GM12878 (cell line): ENCODE measurements around the gene SCD5. TPM values are rescaled to one million over a fixed set of nuclear protein-coding genes. Genes with fewer than 3 reads are reported as not detected.

Experiments
- ATAC-seq: fragments of 200-7000 bp; cut with Tn5 transposase; 3 replicates; pipeline ENCODE4 v1.9.1; 2020; ENCODE audit warnings: mild to moderate bottlenecking, moderate library complexity
- BruUV-seq: library from RNA; stranded (reverse); fragments of 400-500 nt; replicated peaks from 2 replicates; lab custom pipeline; 2021; lab: Mats Ljungman, UMichigan
- CTCF ChIA-PET: fragments of 300-600 bp; sonication (Branson Sonifier 250); formaldehyde crosslinking; extraction: SDS; loops from one replicate; lab custom pipeline; 2021; ENCODE audit warnings: inconsistent platforms; lab: Yijun Ruan, JAX
- POLR2A ChIA-PET: fragments of 350-600 bp; formaldehyde crosslinking; extraction: SDS; loops from one replicate; lab custom pipeline; 2021; ENCODE audit warnings: inconsistent platforms; lab: Charles Lee
- RAD21 ChIA-PET: fragments of 300-600 bp; sonication (Branson Sonifier 250); formaldehyde crosslinking; loops from one replicate; lab custom pipeline; 2023; ENCODE audit warnings: antibody characterized with exemption; ENCODE audit not compliant: unreplicated experiment; lab: Charles Lee
- SMC1A ChIA-PET: fragments of 300-600 bp; sonication (Branson Sonifier 250); formaldehyde crosslinking; loops from one replicate; lab custom pipeline; 2023; ENCODE audit not compliant: unreplicated experiment, uncharacterized antibody; lab: Charles Lee
- DNase-seq: peaks from one replicate; pipeline ENCODE4 v3.0.0-alpha.2; 2011; ENCODE audit warnings: low read depth, low spot score
- FAIRE-seq: peaks from 3 replicates; lab custom pipeline; 2011; peaks lifted over from hg19 to GRCh38; lab: Jason Lieb, UNC
- H2AFZ ChIP-seq: 2 replicates; pipeline ENCODE4 v1.6.0; 2011; ENCODE audit warnings: low read depth, low read length, control low read depth; ENCODE audit not compliant: control insufficient read depth
- H3K27ac ChIP-seq: 2 replicates; pipeline ENCODE4 v1.5.1; 2011; ENCODE audit warnings: control low read depth; ENCODE audit not compliant: control insufficient read depth, insufficient read depth
- H3K27me3 ChIP-seq, 2 experiments: replicated peaks in 1 of 2; 2 replicates each; pipeline versions ENCODE4 v1.6.0 to v1.6.1; 2011; ENCODE audit warnings: low read length in 1 of 2; ENCODE audit not compliant: control insufficient read depth in 2 of 2, insufficient read depth in 2 of 2
- H3K36me3 ChIP-seq, 2 experiments: 2 replicates each; pipeline ENCODE4 v1.5.1; 2011; ENCODE audit warnings: low read length in 1 of 2; ENCODE audit not compliant: control insufficient read depth in 2 of 2, insufficient read depth in 2 of 2
- H3K4me1 ChIP-seq: 2 replicates; pipeline ENCODE4 v1.6.1; 2011; ENCODE audit warnings: mild to moderate bottlenecking, low read length, moderate library complexity, mixed read lengths; ENCODE audit not compliant: control insufficient read depth, insufficient read depth
- H3K4me2 ChIP-seq: 2 replicates; pipeline ENCODE4 v1.6.0; 2011; ENCODE audit warnings: control low read depth; ENCODE audit not compliant: control insufficient read depth, insufficient read depth
- H3K4me3 ChIP-seq: fragments of 200-600 bp; sonication (generic); 2 replicates; pipeline ENCODE4 v1.5.1; 2016
- H3K79me2 ChIP-seq: 2 replicates; pipeline ENCODE4 v1.6.0; 2011; ENCODE audit warnings: low read length; ENCODE audit not compliant: control insufficient read depth, insufficient read depth
- H3K9ac ChIP-seq: 2 replicates; pipeline ENCODE4 v1.8.0; 2011; ENCODE audit warnings: low read length, control low read depth, mixed read lengths; ENCODE audit not compliant: control insufficient read depth, insufficient read depth
- H3K9me3 ChIP-seq: replicated peaks from 3 replicates; pipeline ENCODE4 v1.5.1; 2011; ENCODE audit warnings: mild to moderate bottlenecking, low read length; ENCODE audit not compliant: control insufficient read depth, insufficient read depth
- H4K20me1 ChIP-seq: 2 replicates; pipeline ENCODE4 v1.6.0; 2011; ENCODE audit not compliant: control insufficient read depth, insufficient read depth
- BCL11A ChIP-seq: IDR thresholded peaks from 2 replicates; pipeline ENCODE4 v1.6.1; 2011; ENCODE audit warnings: low read depth, low read length
- CBX5 ChIP-seq: sonication (generic); IDR thresholded peaks from 2 replicates; pipeline ENCODE4 v1.6.1; 2016; ENCODE audit warnings: low read depth, moderate library complexity, mild to moderate bottlenecking, inconsistent platforms
- HDAC2 ChIP-seq: fragments of 200-600 bp; sonication (generic); IDR thresholded peaks from 2 replicates; pipeline ENCODE4 v1.6.1; 2017
- IRF3 ChIP-seq: fragments of 450-650 bp; IDR thresholded peaks from 2 replicates; pipeline ENCODE4 v1.6.1; 2014; ENCODE audit warnings: mild to moderate bottlenecking
- NFIC ChIP-seq: IDR thresholded peaks from 2 replicates; pipeline ENCODE4 v1.6.1; 2012; ENCODE audit warnings: low read depth, mild to moderate bottlenecking, inconsistent platforms, low read length, moderate library complexity
- NFXL1 ChIP-seq: fragments of 450-650 bp; IDR thresholded peaks from 2 replicates; pipeline ENCODE4 v1.6.1; 2017; ENCODE audit warnings: antibody characterized with exemption, mild to moderate bottlenecking, borderline replicate concordance
- NR2C1 ChIP-seq: fragments of 450-650 bp; IDR thresholded peaks from 2 replicates; pipeline ENCODE4 v1.6.1; 2017; ENCODE audit warnings: antibody characterized with exemption, mild to moderate bottlenecking, moderate library complexity
- NRF1 ChIP-seq: conservative IDR thresholded peaks from 2 replicates; pipeline ENCODE4 v1.6.1; 2011; ENCODE audit warnings: mild to moderate bottlenecking, low read depth, low read length, improper control_type of control experiment
- POLR2A ChIP-seq: IDR thresholded peaks from 2 replicates; pipeline ENCODE4 v1.6.1; 2011; ENCODE audit warnings: low read depth, mild to moderate bottlenecking, low read length
- SIN3A ChIP-seq: IDR thresholded peaks from 2 replicates; pipeline ENCODE4 v1.6.1; 2012; ENCODE audit warnings: low read depth, low read length, improper control_type of control experiment
- SMAD5 ChIP-seq: IDR thresholded peaks from 2 replicates; pipeline ENCODE4 v1.6.1; 2016; ENCODE audit warnings: antibody characterized with exemption, low read depth
- TARDBP ChIP-seq: IDR thresholded peaks from 2 replicates; pipeline ENCODE4 v1.6.1; 2016; ENCODE audit warnings: borderline replicate concordance
- TBL1XR1 ChIP-seq: IDR thresholded peaks from 2 replicates; pipeline ENCODE4 v1.6.1; 2012; ENCODE audit warnings: low read depth, low read length, improper control_type of control experiment
- ZNF384 ChIP-seq: IDR thresholded peaks from 2 replicates; pipeline ENCODE4 v1.6.1; 2012; ENCODE audit warnings: low read depth, mild to moderate bottlenecking, low read length, improper control_type of control experiment, borderline replicate concordance
- ZNF592 ChIP-seq: fragments of 450-650 bp; IDR thresholded peaks from 2 replicates; pipeline ENCODE4 v1.6.1; 2017; ENCODE audit warnings: mild to moderate bottlenecking, moderate library complexity
- WGBS: methylation state at CpG from one replicate; pipeline ENCODE4 v1.1.6; 2016; ENCODE audit warnings: low lambda C conversion rate; ENCODE audit not compliant: insufficient replicate concordance, insufficient coverage; ENCODE audit errors: missing lambda C conversion rate; 5-methylcytosine and 5-hydroxymethylcytosine counted together
- in situ Hi-C: fragments of 300-500 bp; cut with MboI; formaldehyde crosslinking; loops from 9 replicates; pipeline ENCODE4 v1.14.3; 2018; ENCODE audit warnings: mixed read lengths
- intact Hi-C: fragments of 100-400 bp; cut with micrococcal nuclease; formaldehyde crosslinking; loops from one replicate; pipeline ENCODE4 v1.14.2; 2022; ENCODE audit not compliant: unreplicated experiment
- polyA plus RNA-seq, 11 experiments: library from polyadenylated mRNA; depleted of rRNA in 4 of 11; unstranded in 6 of 11; stranded (reverse) in 5 of 11; fragments of >200 nt; fragmentation: Nextera tagmentation in 4 of 11; fragmentation: Illumina TruSeq in 1 of 11; extraction: Ambion mirVana in 4 of 11; extraction: Trizol in 1 of 11; gene quantifications; 1 replicate in 1 of 11; 2 replicates in 10 of 11; pipeline versions ENCODE4 v1.2.1 to v1.2.3, GENCODE V29; 2011 to 2016; ENCODE audit warnings: inconsistent platforms in 2 of 11, missing spikeins in 2 of 11, low read depth in 1 of 11
- total RNA-seq, 4 experiments: library from RNA; depleted of rRNA in 3 of 4; stranded (reverse); fragments of >200 nt in 3 of 4; fragmentation: Illumina TruSeq in 1 of 4; extraction: Trizol in 1 of 4; gene quantifications; 2 replicates each; pipeline versions ENCODE4 v1.2.1 to v1.2.3, GENCODE V29; 2013 to 2021
- TF ChIP-seq, protein P1 (sequence below): fragments of 450-650 bp; formaldehyde crosslinking; IDR thresholded peaks from 2 replicates; pipeline ENCODE4 v1.4.0; 2020; ENCODE audit warnings: mild to moderate bottlenecking, moderate library complexity
- TF ChIP-seq, protein P2 (sequence below): fragments of 450-650 bp; IDR thresholded peaks from 2 replicates; pipeline ENCODE4 v1.6.1; 2017; ENCODE audit warnings: borderline replicate concordance

SCD5 gene
- total and polyA plus RNA-seq, 10 of the 15 experiments (the other 5 are each of a cell fraction or from before 2014, with no cell fraction given), result 2.4 to 15.0 (median 4.2) TPM

GRCh38 chr4:82775243-82775642 is 23.4 kb downstream of the SCD5 start:
- intact Hi-C loops, result no loop called here
- DNase-seq, result no peak
- in situ Hi-C loops, result no loop called here
- Histone ChIP-seq H3K27me3 (no peaks in the 10 kb centered on the region; a peak in 1 of 4 replicates), H4K20me1 (no peaks in the 10 kb centered on the region), H3K9ac (no peak overlapping the region), H2AFZ (no peak overlapping the region), H3K27ac (no peak overlapping the region), H3K79me2 (no peaks in the 10 kb centered on the region), H3K36me3 (no peaks in the 10 kb centered on the region), H3K4me1 (peaks cover 6% of the 10 kb centered on the region), H3K4me3 (no peak overlapping the region), H3K4me2 (no peak overlapping the region), H3K9me3 (no peaks in the 10 kb centered on the region)
- ChIA-PET CTCF (no interaction called here), SMC1A (interaction anchor here (1.1 kb wide), 1 partner anchor 16 kb away, joined by 3 read pairs; no protein-coding TSS in a partner anchor), POLR2A (no interaction called here), RAD21 (no interaction called here)
- BruUV-seq, result no TSS peak
- ATAC-seq, result no peak
- FAIRE-seq, result no peak
- 11% methylated on average over 5 of the region's 5 CpGs for WGBS
- no peak for TF ChIP-seq SIN3A
- TF ChIP-seq NR2C1, result no peak
- no peak for TF ChIP-seq NRF1
- TF ChIP-seq CBX5, result no peak
- TF ChIP-seq, protein P1, sequence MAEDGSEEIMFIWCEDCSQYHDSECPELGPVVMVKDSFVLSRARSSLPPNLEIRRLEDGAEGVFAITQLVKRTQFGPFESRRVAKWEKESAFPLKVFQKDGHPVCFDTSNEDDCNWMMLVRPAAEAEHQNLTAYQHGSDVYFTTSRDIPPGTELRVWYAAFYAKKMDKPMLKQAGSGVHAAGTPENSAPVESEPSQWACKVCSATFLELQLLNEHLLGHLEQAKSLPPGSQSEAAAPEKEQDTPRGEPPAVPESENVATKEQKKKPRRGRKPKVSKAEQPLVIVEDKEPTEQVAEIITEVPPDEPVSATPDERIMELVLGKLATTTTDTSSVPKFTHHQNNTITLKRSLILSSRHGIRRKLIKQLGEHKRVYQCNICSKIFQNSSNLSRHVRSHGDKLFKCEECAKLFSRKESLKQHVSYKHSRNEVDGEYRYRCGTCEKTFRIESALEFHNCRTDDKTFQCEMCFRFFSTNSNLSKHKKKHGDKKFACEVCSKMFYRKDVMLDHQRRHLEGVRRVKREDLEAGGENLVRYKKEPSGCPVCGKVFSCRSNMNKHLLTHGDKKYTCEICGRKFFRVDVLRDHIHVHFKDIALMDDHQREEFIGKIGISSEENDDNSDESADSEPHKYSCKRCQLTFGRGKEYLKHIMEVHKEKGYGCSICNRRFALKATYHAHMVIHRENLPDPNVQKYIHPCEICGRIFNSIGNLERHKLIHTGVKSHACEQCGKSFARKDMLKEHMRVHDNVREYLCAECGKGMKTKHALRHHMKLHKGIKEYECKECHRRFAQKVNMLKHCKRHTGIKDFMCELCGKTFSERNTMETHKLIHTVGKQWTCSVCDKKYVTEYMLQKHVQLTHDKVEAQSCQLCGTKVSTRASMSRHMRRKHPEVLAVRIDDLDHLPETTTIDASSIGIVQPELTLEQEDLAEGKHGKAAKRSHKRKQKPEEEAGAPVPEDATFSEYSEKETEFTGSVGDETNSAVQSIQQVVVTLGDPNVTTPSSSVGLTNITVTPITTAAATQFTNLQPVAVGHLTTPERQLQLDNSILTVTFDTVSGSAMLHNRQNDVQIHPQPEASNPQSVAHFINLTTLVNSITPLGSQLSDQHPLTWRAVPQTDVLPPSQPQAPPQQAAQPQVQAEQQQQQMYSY (CRISPR knock-in tag), result no peak
- no peak for TF ChIP-seq ZNF384
- TF ChIP-seq NFIC, result no peak
- TF ChIP-seq SMAD5, result no peak
- TF ChIP-seq, protein P2, sequence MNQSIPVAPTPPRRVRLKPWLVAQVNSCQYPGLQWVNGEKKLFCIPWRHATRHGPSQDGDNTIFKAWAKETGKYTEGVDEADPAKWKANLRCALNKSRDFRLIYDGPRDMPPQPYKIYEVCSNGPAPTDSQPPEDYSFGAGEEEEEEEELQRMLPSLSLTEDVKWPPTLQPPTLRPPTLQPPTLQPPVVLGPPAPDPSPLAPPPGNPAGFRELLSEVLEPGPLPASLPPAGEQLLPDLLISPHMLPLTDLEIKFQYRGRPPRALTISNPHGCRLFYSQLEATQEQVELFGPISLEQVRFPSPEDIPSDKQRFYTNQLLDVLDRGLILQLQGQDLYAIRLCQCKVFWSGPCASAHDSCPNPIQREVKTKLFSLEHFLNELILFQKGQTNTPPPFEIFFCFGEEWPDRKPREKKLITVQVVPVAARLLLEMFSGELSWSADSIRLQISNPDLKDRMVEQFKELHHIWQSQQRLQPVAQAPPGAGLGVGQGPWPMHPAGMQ, result no peak
- no peak for TF ChIP-seq IRF3
- no peak for TF ChIP-seq TARDBP
- no peak for TF ChIP-seq POLR2A
- no peak for TF ChIP-seq HDAC2
- TF ChIP-seq TBL1XR1, result no peak
- TF ChIP-seq BCL11A, result no peak
- no peak for TF ChIP-seq NFXL1
- no peak for TF ChIP-seq ZNF592
